Neutrophil (primary cell): ENCODE data around the gene CREB3L1.

Source experiments
- H3K27ac ChIP-seq: fragments of 200-600 bp; sonication (generic); 2 replicates; pipeline ENCODE4 v1.5.1; 2016; ENCODE audit warnings: mild to moderate bottlenecking, moderate library complexity
- H3K27me3 ChIP-seq: fragments of 200-600 bp; sonication (generic); 2 replicates; pipeline ENCODE4 v1.6.0; 2016; ENCODE audit warnings: mild to moderate bottlenecking
- H3K36me3 ChIP-seq: fragments of 200-600 bp; sonication (generic); 2 replicates; pipeline ENCODE4 v1.5.1; 2017
- H3K4me1 ChIP-seq, 2 experiments: fragments of 200-600 bp in 1 of 2; sonication (generic) in 1 of 2; 1 replicate in 1 of 2; 2 replicates in 1 of 2; pipeline versions ENCODE4 v1.5.1 to v1.6.1; 2013 to 2016; ENCODE audit warnings: low read depth in 1 of 2, low read length in 1 of 2, mild to moderate bottlenecking in 1 of 2, moderate library complexity in 1 of 2; ENCODE audit not compliant: control insufficient read depth in 1 of 2, insufficient read depth in 1 of 2
- H3K4me3 ChIP-seq, 2 experiments: fragments of 200-600 bp in 1 of 2; sonication (generic) in 1 of 2; 1 replicate in 1 of 2; 2 replicates in 1 of 2; pipeline ENCODE4 v1.5.1; 2013 to 2016; ENCODE audit warnings: low read depth in 1 of 2, low read length in 1 of 2, mild to moderate bottlenecking in 1 of 2, moderate library complexity in 1 of 2
- H3K9me3 ChIP-seq: fragments of 200-600 bp; sonication (generic); 2 replicates; pipeline ENCODE4 v1.5.1; 2016
- CTCF ChIP-seq: fragments of 200-600 bp; sonication (generic); IDR thresholded peaks from 2 replicates; pipeline ENCODE4 v1.5.1; 2016; ENCODE audit warnings: antibody characterized with exemption

The CREB3L1 gene

GRCh38 chr11:46348566-46349401 lies 71.3 kb downstream of the CREB3L1 start:
- peak overlapping the region; percentile 94 for H3K27ac ChIP-seq

GRCh38 chr11:46350695-46351094 lies 73.2 kb downstream of the CREB3L1 start:
- Histone ChIP-seq H3K9me3 (no peaks in the 10 kb centered on the region), H3K27me3 (no peaks in the 10 kb centered on the region), H3K36me3 (peaks cover 23% of the 10 kb centered on the region), H3K4me1 (peaks cover 82 to 83% of the 10 kb centered on the region in 2 experiments), H3K27ac (peak overlapping the region; percentile 94), H3K4me3 (no peak overlapping the region)
- TF ChIP-seq CTCF: no peak

More at GRCh38 chr11:46348566-46349401, 71.3 kb downstream of the CREB3L1 start:
- Histone ChIP-seq H3K4me3 (peak overlapping the region; percentile 73 to 74), H3K36me3 (peaks cover 23% of the 10 kb centered on the region), H3K4me1 (peaks cover 89 to 94% of the 10 kb centered on the region in 2 experiments), H3K27me3 (no peaks in the 10 kb centered on the region), H3K9me3 (no peaks in the 10 kb centered on the region)
- no peak for TF ChIP-seq CTCF

GRCh38 chr11:46351148-46351547 lies 73.7 kb downstream of the CREB3L1 start:
- peak overlapping the region; percentile 94 for H3K27ac ChIP-seq
- no peak overlapping the region for H3K4me3 ChIP-seq
- H3K36me3 ChIP-seq: peaks cover 28% of the 10 kb centered on the region
- no peaks in the 10 kb centered on the region for H3K9me3 ChIP-seq
- H3K27me3 ChIP-seq: no peaks in the 10 kb centered on the region
- H3K4me1 ChIP-seq: peaks cover 82 to 83% of the 10 kb centered on the region in 2 experiments
- no peak for TF ChIP-seq CTCF

GRCh38 chr11:46351606-46352005 lies 74.1 kb downstream of the CREB3L1 start:
- H3K4me1 ChIP-seq: peaks cover 82 to 83% of the 10 kb centered on the region in 2 experiments
- H3K27ac ChIP-seq: peak overlapping the region; percentile 94
- no peaks in the 10 kb centered on the region for H3K9me3 ChIP-seq
- no peak overlapping the region for H3K4me3 ChIP-seq
- no peaks in the 10 kb centered on the region for H3K27me3 ChIP-seq
- no peak for TF ChIP-seq CTCF
- H3K36me3 ChIP-seq: peaks cover 32% of the 10 kb centered on the region

GRCh38 chr11:46352063-46352841 lies 74.8 kb downstream of the CREB3L1 start:
- Histone ChIP-seq H3K4me3 (no peak overlapping the region), H3K36me3 (peaks cover 32% of the 10 kb centered on the region), H3K9me3 (no peaks in the 10 kb centered on the region), H3K27ac (peak overlapping the region; percentile 94), H3K4me1 (peaks cover 85% of the 10 kb centered on the region in 2 experiments), H3K27me3 (no peaks in the 10 kb centered on the region)
- peak; percentile 88 for TF ChIP-seq CTCF
